HEK293T (cell line): ENCODE measurements around the gene MED31.
A peak's percentile ranks its signal among the peaks of the same experiment; 100 is the strongest.

Experiments used
- CTCF ChIA-PET: fragments of 350-600 bp; formaldehyde crosslinking; extraction: SDS; loops from one replicate; lab custom pipeline; 2021; ENCODE audit warnings: antibody characterized with exemption, inconsistent platforms; lab: Yijun Ruan, JAX
- POLR2A ChIA-PET: fragments of 350-600 bp; formaldehyde crosslinking; extraction: SDS; loops from one replicate; lab custom pipeline; 2020; ENCODE audit warnings: antibody characterized with exemption, inconsistent platforms; lab: Yijun Ruan, JAX
- DNase-seq: peaks from one replicate; pipeline ENCODE4 v3.0.0; 2012; ENCODE audit warnings: mixed read lengths; ENCODE audit errors: extremely low spot score
- ARNT ChIP-seq: fragments of 450-650 bp; IDR thresholded peaks from 2 replicates; pipeline ENCODE4 v1.6.1; 2017; ENCODE audit warnings: mild to moderate bottlenecking
- BHLHE40 ChIP-seq: fragments of 450-650 bp; IDR thresholded peaks from 2 replicates; pipeline ENCODE4 v1.6.1; 2016; ENCODE audit warnings: mild to moderate bottlenecking, moderate library complexity, borderline replicate concordance
- CTBP1 ChIP-seq: fragments of 450-650 bp; IDR thresholded peaks from 2 replicates; pipeline ENCODE4 v1.6.1; 2016; ENCODE audit warnings: borderline replicate concordance
- ELF4 ChIP-seq: fragments of 450-650 bp; IDR thresholded peaks from 2 replicates; pipeline ENCODE4 v1.6.1; 2017; ENCODE audit warnings: antibody characterized with exemption
- FOXA1 ChIP-seq: fragments of 450-650 bp; IDR thresholded peaks from 2 replicates; pipeline ENCODE4 v1.6.1; 2016; ENCODE audit warnings: mild to moderate bottlenecking
- FOXK2 ChIP-seq: fragments of 450-650 bp; IDR thresholded peaks from 2 replicates; pipeline ENCODE4 v1.6.1; 2016; ENCODE audit warnings: mild to moderate bottlenecking
- FOXM1 ChIP-seq: fragments of 450-650 bp; IDR thresholded peaks from 2 replicates; pipeline ENCODE4 v1.6.1; 2017; ENCODE audit warnings: mild to moderate bottlenecking, borderline replicate concordance
- HDGF ChIP-seq: fragments of 450-650 bp; IDR thresholded peaks from 2 replicates; pipeline ENCODE4 v1.6.1; 2017; ENCODE audit warnings: antibody characterized with exemption, borderline replicate concordance
- L3MBTL2 ChIP-seq: fragments of 450-650 bp; conservative IDR thresholded peaks from 2 replicates; pipeline ENCODE4 v1.6.1; 2016; ENCODE audit warnings: mild to moderate bottlenecking
- LEF1 ChIP-seq: fragments of 450-650 bp; IDR thresholded peaks from 2 replicates; pipeline ENCODE4 v1.6.1; 2017; ENCODE audit warnings: mild to moderate bottlenecking, borderline replicate concordance
- NFRKB ChIP-seq: fragments of 450-650 bp; IDR thresholded peaks from 2 replicates; pipeline ENCODE4 v1.6.1; 2016; ENCODE audit warnings: mild to moderate bottlenecking, moderate library complexity
- SP1 ChIP-seq: fragments of 450-650 bp; IDR thresholded peaks from 2 replicates; pipeline ENCODE4 v1.6.1; 2017
- SUZ12 ChIP-seq: fragments of 450-650 bp; IDR thresholded peaks from 2 replicates; pipeline ENCODE4 v1.6.1; 2016; ENCODE audit warnings: mild to moderate bottlenecking
- TARDBP ChIP-seq: fragments of 450-650 bp; IDR thresholded peaks from 2 replicates; pipeline ENCODE4 v1.6.1; 2016
- ZNF384 ChIP-seq: fragments of 450-650 bp; IDR thresholded peaks from 2 replicates; pipeline ENCODE4 v1.6.1; 2016
- TF ChIP-seq, protein P1 (sequence below): fragments of 450-650 bp; IDR thresholded peaks from 2 replicates; pipeline ENCODE4 v1.6.1; 2016

The MED31 gene

DNA sequence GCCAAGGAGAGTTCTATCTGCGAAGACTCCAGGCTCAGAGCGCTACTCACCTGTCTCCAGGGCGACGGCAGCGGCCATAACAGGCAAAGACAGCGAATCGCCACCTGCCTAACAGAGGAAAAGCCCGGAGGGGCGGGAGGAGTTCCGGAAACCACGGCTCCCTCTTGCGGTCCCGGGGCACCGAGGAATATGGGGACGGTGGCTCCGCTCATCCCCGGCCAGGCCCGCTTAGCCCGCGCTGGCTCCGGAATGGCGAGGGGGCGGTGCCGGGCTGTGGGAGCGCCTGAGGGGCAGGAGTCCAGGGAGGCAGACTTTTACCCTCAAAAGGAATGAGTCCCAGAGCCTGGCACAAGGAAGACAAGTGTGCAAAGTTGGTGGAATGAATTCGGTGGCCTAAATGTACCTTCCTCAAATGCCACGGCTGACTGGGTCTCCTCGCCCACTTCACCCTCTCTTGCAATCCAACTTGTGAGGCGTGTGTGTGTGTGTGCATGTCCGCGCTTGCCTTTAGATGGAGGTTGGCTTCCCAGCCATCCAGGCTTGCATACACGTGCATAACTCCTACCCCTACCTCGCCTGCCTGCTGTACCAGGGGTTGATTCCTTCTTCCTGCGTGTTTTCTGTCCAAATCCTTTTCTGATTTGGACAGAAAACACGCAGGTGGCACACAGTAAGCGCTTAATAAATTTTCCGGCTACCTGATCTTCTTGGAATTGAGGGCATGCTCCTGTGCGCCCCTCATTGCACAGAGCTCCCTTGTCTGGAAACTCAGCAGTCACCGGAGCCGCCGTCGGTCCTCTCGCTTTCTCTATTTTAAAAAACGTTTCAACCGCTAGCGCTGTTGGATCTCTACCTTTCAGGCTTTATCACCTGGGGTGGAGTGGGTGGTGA, 3.7 kb upstream of the MED31 start:
- TF ChIP-seq SUZ12 (no peak), L3MBTL2 (no peak), HDGF (no peak), ZNF384 (no peak), ELF4 (no peak), FOXA1 (no peak), CTBP1 (no peak), LEF1 (no peak), BHLHE40 (no peak), TARDBP (no peak), ARNT (no peak), FOXM1 (no peak), NFRKB (no peak), SP1 (no peak), FOXK2 (no peak)
- TF ChIP-seq, protein P1, sequence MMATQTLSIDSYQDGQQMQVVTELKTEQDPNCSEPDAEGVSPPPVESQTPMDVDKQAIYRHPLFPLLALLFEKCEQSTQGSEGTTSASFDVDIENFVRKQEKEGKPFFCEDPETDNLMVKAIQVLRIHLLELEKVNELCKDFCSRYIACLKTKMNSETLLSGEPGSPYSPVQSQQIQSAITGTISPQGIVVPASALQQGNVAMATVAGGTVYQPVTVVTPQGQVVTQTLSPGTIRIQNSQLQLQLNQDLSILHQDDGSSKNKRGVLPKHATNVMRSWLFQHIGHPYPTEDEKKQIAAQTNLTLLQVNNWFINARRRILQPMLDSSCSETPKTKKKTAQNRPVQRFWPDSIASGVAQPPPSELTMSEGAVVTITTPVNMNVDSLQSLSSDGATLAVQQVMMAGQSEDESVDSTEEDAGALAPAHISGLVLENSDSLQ = no peak
- DNase-seq = no peak
- POLR2A ChIA-PET = interaction anchor here (2.1 kb wide), 1 partner anchor 14 kb away, joined by 8 read pairs; the partner anchor contains the start of genes KIAA0753 and TXNDC17
- CTCF ChIA-PET = no interaction called here

DNA sequence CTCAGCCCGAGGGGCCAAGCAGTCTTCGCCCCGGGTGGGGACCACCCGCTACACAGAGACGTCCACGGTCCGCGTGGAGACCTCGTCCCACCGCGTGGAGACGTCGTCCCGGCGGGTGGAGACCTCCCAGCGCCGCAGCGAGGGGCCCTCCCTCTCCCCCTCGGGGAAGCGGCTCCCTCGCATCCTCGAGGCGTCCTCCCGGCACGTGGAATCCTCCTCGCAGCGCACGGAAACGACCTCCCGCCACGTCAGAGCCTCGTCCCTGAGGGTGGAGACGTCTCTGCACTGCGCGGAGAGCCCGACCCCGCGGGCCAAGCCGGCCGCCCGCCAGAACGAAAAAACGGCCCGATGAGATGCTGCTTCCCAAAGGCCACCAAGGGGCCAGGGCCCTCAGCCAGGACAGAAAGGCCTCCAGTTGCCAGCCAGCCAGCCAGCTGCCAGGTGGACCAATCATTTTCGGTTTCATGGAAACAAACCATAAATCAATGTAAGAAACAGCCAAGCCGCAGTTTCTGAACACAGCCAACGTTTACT, 581 bp upstream of the MED31 start:
- CTCF ChIA-PET = no interaction called here
- POLR2A ChIA-PET = interaction anchor here (1.0 to 2.4 kb wide), 3 partner anchors 10 to 384 kb away, joined by 4 to 12 read pairs (median 9); partner anchors contain the start of gene SLC16A13
- DNase-seq = peak; percentile 49
- peak; percentile 99 for TF ChIP-seq L3MBTL2
- TF ChIP-seq ELF4 = no peak
- TF ChIP-seq, protein P1 = peak; percentile 82

DNA sequence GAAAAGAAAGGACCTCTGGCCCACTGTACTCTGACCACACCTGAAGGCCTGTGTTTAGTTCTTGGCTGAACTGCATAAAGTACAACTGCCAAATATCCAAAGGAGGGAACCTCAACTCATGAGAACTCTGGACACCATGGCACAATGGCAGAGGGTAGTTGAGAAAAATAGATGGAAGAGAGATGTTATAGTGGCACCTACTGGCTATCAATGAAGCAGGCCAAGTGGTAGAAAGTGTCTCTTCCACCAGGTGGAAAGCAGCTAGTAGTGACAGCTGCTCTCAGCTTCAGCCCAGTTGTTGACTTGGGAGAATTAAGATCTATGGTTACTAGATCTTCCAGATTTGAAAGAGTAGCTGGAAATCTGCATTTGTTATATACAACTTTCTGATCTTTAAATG, 3.2 kb downstream of the MED31 start:
- DNase-seq = no peak
- CTCF ChIA-PET = interaction anchor here (1.1 kb wide), 1 partner anchor 9 kb away, joined by 3 read pairs; no protein-coding TSS in a partner anchor
- POLR2A ChIA-PET = no interaction called here
- TF ChIP-seq SUZ12 (no peak), ZNF384 (no peak), NFRKB (no peak), ELF4 (no peak), FOXA1 (no peak), ARNT (no peak), BHLHE40 (no peak), SP1 (no peak), L3MBTL2 (no peak), HDGF (no peak), LEF1 (no peak), FOXM1 (no peak), CTBP1 (no peak), TARDBP (no peak)
- TF ChIP-seq, protein P1 = no peak

DNA sequence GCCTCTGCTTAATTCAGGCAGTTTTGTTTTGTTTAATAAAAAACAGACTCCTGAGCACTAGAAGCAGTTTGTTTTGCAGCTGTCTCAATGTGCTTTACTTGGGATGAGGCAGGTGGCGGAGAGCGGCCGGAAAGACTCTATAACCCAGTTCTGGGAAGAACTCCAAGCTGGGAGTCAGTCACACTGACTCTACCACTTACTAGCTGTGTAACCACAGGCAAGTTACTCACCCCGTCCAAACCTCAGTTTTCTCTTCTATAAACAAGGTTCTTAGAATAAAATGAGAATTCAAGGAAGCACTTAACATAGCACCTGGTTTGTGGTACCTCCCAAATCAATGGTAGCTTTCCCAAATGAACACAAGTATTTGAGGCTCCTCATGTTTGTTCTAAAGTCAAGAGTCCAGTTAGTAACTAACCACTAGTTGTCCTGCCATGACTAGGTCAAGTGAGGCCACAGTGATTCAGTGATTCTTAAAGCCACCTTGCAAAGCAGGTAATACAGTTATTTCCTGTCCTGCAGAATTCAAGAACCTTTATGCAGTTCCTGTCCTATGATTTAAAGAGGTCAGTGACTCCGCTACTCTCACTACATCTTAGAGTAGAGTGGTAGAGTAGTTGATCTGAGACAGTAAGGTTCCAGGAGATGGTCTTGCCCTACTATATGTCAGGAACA, 7.8 kb downstream of the MED31 start:
- no peak for DNase-seq
- ChIA-PET CTCF (no interaction called here), POLR2A (no interaction called here)
- TF ChIP-seq, protein P1 = no peak
- TF ChIP-seq SP1 (no peak), TARDBP (no peak), LEF1 (no peak), FOXA1 (no peak), SUZ12 (no peak), ELF4 (no peak), HDGF (no peak), ARNT (no peak), CTBP1 (no peak), FOXM1 (no peak), L3MBTL2 (no peak), ZNF384 (no peak), FOXK2 (no peak), NFRKB (no peak), BHLHE40 (no peak)

DNA sequence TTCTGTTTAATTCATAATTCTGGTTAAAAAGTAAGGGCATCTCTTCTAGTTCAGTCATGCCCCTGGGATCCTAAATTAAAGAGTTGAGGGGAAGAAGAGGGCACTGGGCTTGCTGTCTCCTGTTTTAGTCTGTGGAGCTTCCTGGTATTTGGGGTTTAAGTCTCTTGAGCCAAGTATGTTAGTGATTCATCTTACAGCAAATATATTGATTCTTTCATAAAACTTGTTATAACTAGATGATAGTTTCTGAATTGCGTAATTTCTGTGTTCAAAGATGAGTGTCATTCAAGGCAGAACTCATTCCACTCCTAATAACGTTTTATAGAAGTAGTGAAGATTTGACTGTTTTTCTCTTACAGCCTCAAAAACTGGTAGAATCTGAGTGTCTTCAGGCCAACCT, 8.8 kb downstream of the MED31 start:
- DNase-seq = no peak

More for the DNA sequence above, 8.8 kb downstream of the MED31 start:
- TF ChIP-seq FOXK2 (no peak), NFRKB (no peak), ARNT (no peak), ELF4 (no peak), SUZ12 (no peak), BHLHE40 (no peak), SP1 (no peak), ZNF384 (no peak), LEF1 (no peak), CTBP1 (no peak)
- POLR2A ChIA-PET = interaction anchor here (1.9 kb wide), 1 partner anchor 8 kb away, joined by 12 read pairs; the partner anchor contains the start of genes C17orf100 and MED31
- CTCF ChIA-PET = no interaction called here
